ENCODE results near the gene CSPG4.
"Not testable (repeated sequence)": the region's sequence is repeated elsewhere in the genome, so short reads cannot be mapped to it uniquely, and the experiment has no call there.

The CSPG4 gene

DNA sequence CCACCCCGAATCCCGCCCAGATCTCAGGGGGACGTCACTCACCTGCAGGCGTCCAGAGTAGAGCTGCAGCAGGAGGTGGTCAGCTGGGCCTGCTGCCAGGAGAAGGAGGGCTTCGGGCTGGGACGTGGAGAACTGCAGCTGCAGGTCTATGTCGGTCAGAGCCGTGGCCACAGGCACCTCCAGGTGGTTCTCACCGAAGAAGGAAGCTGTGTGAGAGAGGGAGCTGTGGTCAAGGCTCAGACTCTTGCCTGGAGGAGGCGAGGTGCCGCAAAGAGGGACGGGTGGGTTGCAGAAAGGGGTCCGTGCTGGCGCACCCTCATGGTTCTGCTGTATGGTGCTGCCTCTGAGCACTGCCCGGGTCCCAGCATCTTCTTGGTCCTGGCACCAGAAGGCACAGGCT, 19.6 kb downstream of the CSPG4 start:
- DNase-seq (ENCODE audit: extremely low read depth in 1 of 2, low read depth in 1 of 2): not testable (repeated sequence)

- not testable (repeated sequence) for DNase-seq (ENCODE audit: extremely low read depth in 1 of 2, low read depth in 1 of 2)
These were observed 20.3 kb downstream of the CSPG4 start for GRCh38 chr15:75692311-75692710.

DNA sequence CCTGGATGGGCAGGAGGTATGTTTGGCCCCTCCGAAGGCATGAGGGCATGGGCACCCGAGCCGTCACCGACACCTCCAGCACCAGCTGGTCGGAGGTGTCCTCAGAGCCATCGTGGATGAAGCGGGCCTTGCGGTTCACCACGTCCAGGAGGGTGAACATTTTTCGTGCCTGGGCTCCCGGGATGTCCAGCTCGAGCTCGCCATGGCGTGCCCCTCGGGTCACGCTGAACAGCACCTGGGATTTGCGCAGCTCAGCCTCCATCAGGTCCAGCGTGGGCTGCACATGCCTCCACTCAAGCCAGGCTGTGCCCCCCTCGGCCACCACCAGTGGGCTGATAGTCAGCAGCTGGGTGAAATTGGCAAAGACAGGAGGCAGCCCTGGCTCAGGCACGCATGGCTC, 23.2 kb downstream of the CSPG4 start:
- not testable (repeated sequence) for DNase-seq (ENCODE audit: extremely low read depth in 1 of 2, low read depth in 1 of 2)

DNA sequence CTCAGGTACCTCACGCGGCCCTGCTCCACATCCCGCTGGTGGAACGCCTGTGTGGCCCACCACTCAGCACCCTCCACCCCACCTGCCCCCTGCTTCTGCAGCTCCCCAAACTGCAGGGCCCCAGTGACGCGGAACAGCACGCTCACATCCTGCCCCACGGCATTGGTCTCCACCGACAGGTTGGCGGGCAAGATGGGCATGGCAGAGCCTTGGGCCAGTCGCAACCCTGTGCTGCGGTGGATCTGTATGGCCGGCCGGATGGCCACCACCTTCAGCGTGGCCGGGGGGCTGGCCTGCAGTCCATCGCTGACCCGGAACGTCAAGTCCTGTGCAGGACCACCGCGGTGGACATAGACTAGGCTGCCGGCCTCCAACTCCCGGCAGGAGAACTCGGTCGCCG, 23.8 kb downstream of the CSPG4 start:
- DNase-seq (ENCODE audit: extremely low read depth in 1 of 2, low read depth in 1 of 2): no peak

GRCh38 chr15:75688278-75688557, 24.4 kb downstream of the CSPG4 start:
- no peak for DNase-seq (ENCODE audit: extremely low read depth in 1 of 2, low read depth in 1 of 2)

- DNase-seq (ENCODE audit: extremely low read depth in 1 of 2, low read depth in 1 of 2): no peak
These were observed 25.0 kb downstream of the CSPG4 start for GRCh38 chr15:75687486-75688277.

- DNase-seq (ENCODE audit: extremely low read depth in 1 of 2, low read depth in 1 of 2): peak; percentile 34 to 53
These were observed 26.4 kb downstream of the CSPG4 start for GRCh38 chr15:75686212-75686642.

GRCh38 chr15:75685195-75685594, 27.5 kb downstream of the CSPG4 start:
- DNase-seq (ENCODE audit: extremely low read depth in 1 of 2, low read depth in 1 of 2): no peak

DNA sequence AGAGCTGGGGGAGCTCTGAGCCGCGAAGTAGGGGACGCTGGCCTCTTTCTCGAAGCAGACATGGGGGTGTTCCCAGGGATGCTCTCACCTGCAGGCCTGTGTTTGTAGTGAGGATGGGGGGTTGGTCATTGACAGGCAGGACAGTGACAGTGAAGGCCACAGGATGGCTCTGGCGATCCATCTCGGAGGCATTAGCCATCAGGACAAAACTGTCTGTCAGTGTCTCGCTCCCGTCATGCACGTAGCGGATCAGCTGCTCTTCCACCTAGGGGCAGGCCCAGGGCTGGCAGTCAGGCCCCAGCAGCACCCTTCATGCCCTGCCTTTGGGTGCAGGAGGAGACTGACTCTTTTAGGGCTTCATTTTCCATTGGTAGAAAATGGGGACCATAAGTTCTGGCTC, 28.0 kb downstream of the CSPG4 start:
- no peak for DNase-seq (ENCODE audit: extremely low read depth in 1 of 2, low read depth in 1 of 2)

- peak; percentile 19 to 49 for DNase-seq (ENCODE audit: extremely low read depth in 1 of 2, low read depth in 1 of 2)
These were observed 28.9 kb downstream of the CSPG4 start for GRCh38 chr15:75683646-75684312.

DNA sequence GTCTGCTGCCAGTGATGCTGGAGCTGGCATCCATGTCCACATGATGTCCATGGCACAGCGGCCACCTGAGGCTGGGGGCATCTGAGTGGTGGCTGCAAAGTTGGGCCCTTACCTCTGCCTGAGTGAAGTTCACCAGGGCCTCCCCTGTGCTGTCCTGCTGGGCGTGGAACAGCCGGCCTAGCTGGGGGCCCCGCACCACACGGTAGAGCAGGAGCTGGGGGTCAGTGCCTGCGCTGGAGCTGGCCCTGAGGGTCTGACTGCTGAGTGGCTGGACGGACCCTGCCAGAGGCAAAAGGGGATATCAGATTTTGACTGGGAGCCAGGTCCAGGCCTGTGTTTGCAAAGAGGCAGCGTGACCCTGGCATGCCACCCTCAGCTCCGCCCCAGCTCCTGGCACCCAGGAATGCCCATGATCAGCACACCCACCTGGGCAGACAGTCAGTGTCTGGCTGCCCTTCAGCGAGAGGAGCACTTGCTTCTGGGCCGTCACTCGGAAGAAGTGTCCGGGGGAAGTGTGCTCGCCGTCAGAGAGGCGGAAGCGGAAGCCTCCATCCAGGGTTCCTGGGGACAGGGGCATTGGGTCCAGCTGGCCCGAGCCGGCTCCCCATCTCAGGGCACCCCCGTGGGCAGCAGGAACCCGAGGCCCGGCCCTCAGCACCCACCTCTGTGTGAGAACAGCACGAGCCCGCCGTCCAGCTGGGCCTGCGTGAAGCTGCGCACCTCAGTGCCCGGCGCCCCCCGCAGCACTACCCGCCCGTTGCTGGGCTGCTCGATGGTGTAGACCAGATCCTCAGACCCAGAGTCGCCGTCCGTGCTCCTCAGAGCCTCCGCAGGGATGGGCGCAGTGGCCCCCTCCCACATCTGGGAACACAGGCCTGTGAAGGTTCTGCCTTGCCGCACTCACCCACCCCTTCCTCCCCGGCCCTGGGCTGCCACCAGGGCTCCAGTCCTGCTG, 30.2 kb downstream of the CSPG4 start:
- DNase-seq (ENCODE audit: extremely low read depth in 1 of 2, low read depth in 1 of 2): no peak

GRCh38 chr15:75680007-75680789, 32.5 kb downstream of the CSPG4 start:
- DNase-seq (ENCODE audit: extremely low read depth in 1 of 2, low read depth in 1 of 2): no peak

DNA sequence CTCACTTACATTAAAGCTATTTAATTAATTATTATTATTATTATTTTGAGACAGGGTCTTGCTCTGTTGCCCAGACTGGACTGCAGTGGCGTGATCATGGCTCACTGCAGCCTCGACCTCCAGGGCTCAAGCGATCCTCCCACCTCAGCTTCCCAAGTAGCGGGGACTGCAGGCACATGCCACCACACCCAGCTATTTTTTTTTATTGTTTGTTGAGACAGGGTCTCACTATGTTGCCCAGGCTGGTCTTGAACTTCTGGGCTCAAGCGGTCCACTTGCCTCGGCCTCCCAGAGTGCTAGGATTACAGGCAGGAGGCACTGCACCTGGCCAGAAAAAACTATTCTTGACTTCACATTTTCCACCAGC, 34.3 kb downstream of the CSPG4 start:
- not testable (repeated sequence) for DNase-seq (ENCODE audit: extremely low read depth in 1 of 2, low read depth in 1 of 2)

GRCh38 chr15:75677465-75678323, 35.0 kb downstream of the CSPG4 start:
- DNase-seq (ENCODE audit: extremely low read depth in 1 of 2, low read depth in 1 of 2): no peak

DNA sequence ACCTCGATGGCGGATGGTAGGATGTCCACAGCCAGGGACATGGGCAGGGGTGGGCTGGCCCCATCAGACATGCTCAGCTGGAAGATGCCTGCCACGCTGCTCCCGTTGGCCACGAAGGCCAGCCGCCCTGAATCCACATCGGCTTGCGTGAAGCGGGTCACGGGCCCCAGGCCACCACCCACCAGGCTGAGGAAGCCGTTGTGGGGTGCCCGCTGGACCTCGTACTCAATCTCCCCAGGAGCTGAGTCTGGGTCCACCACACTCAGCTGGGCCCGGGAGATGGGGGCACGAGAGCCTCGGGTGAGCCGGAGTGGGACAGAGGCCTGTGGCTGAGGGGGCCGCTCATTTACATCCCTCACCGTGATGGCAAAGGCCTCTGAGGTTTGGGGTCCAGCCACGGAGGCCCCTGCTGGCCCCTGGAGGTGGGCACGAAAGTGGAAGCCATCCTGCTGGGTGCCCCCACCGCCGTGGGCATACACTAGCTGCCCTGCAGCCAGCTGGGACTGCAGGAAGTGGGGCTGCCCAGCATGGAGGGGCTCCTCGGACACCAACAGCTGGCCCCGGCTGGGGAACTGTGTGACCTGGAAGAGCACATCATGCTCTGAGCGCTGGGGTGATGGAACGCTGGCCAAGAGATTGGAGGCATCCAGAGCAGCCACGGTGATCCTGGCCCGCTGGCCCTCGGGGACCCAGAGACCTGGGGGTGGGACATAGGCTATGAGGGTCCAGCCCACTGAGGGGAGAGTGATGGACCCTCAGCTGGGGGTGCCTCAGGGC, 35.8 kb downstream of the CSPG4 start:
- no peak for DNase-seq (ENCODE audit: extremely low read depth in 1 of 2, low read depth in 1 of 2)

GRCh38 chr15:75675579-75676404, 36.9 kb downstream of the CSPG4 start:
- DNase-seq (ENCODE audit: extremely low read depth in 1 of 2, low read depth in 1 of 2): no peak

- no peak for DNase-seq (ENCODE audit: extremely low read depth in 1 of 2, low read depth in 1 of 2)
These were observed 38.3 kb downstream of the CSPG4 start for GRCh38 chr15:75674366-75674765.

Data from activated CD8-positive, alpha-beta memory T cell treated with anti-CD3 and anti-CD28 coated beads for 1 hour (primary cell).